ENCODE data around the gene SLC12A3. TPM values are rescaled to one million over a fixed set of nuclear protein-coding genes. Genes with fewer than 3 reads are reported as not detected.

The SLC12A3 gene
- total RNA-seq, 4 donors from 2014 or later = not detected

DNA sequence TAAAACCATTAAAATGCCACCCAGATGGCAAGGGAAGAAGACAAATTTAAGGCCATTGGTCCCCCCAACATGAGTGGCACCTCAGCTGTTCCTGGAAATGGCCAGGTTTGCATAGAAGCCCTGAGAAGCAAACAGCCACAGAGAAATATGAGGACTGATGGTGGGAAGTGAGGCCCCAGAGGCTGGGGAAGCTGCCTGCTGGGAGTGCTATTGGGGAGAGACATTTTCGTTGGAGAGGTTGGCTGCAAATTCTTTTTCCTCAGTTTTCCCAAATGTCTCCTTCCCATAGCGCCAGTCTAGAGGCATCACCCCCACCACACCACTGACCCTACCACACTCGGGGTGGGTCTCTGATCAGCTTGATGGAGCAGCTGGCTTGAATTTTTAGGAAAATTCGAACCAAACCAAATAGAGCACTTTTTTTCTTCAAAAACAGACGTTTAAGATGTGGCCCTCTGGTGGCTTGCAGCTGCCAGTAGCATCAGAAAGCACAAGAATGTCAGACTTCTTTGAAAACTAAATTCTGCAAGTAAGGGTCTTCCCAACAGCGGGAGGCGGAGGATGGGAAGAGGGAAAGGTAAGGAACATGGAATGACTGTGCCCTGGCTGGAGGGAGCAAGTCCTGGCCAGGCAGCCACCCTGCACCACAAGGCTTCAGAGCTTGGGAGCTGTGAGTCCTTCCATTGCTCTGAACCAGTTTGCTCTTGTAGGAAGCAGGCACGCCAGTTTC is 13.2 kb upstream of the SLC12A3 start:
- Histone ChIP-seq H3K27me3 (no peaks in the 10 kb centered on the region), H3K36me3 (no peaks in the 10 kb centered on the region), H3K27ac (no peak overlapping the region), H3K9me3 (no peaks in the 10 kb centered on the region), H3K4me1 (peaks cover 0 to 28% (median 16%) of the 10 kb centered on the region in 4 donors), H3K4me3 (no peak overlapping the region)
- WGBS, 2 donors = 56% methylated on average over 8 of the region's 8 CpGs
- DNase-seq (ENCODE audit: low spot score in 2 of 2) = no peak
- TF ChIP-seq POLR2A (IDR thresholded peaks at IDR 0.05) = no peak
- TF ChIP-seq, protein P1, sequence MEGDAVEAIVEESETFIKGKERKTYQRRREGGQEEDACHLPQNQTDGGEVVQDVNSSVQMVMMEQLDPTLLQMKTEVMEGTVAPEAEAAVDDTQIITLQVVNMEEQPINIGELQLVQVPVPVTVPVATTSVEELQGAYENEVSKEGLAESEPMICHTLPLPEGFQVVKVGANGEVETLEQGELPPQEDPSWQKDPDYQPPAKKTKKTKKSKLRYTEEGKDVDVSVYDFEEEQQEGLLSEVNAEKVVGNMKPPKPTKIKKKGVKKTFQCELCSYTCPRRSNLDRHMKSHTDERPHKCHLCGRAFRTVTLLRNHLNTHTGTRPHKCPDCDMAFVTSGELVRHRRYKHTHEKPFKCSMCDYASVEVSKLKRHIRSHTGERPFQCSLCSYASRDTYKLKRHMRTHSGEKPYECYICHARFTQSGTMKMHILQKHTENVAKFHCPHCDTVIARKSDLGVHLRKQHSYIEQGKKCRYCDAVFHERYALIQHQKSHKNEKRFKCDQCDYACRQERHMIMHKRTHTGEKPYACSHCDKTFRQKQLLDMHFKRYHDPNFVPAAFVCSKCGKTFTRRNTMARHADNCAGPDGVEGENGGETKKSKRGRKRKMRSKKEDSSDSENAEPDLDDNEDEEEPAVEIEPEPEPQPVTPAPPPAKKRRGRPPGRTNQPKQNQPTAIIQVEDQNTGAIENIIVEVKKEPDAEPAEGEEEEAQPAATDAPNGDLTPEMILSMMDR (IDR thresholded peaks at IDR 0.05) = peak in 1 of 5 experiments; percentile 26

DNA sequence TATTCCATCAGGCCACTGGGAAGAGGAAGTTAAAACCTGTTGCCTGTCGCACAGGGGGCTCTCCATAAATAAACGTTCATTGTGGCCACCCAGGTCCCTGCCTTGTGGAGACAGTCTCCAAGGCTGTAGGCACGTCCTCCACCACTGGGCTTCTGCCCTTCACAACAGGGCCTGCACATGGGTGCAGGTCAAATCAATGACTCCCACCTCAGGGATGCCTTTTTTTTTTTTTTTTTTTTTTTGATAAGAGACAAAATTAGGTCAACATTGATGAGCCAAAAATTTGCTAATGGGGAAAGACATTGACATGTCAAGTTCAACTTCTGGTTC is 12.6 kb upstream of the SLC12A3 start:
- Histone ChIP-seq H3K4me3 (no peak overlapping the region), H3K4me1 (peaks cover 0 to 27% (median 14%) of the 10 kb centered on the region in 4 donors), H3K36me3 (no peaks in the 10 kb centered on the region), H3K27ac (no peak overlapping the region), H3K9me3 (no peaks in the 10 kb centered on the region), H3K27me3 (no peaks in the 10 kb centered on the region)
- no peak for TF ChIP-seq POLR2A (IDR thresholded peaks at IDR 0.05)
- TF ChIP-seq, protein P1 (IDR thresholded peaks at IDR 0.05) = no peak
- no peak for TF ChIP-seq EP300 (IDR thresholded peaks at IDR 0.05)
- 72 to 75% methylated on average over 3 of the region's 3 CpGs for WGBS, 2 donors
- DNase-seq (ENCODE audit: low spot score in 2 of 2) = no peak

DNA sequence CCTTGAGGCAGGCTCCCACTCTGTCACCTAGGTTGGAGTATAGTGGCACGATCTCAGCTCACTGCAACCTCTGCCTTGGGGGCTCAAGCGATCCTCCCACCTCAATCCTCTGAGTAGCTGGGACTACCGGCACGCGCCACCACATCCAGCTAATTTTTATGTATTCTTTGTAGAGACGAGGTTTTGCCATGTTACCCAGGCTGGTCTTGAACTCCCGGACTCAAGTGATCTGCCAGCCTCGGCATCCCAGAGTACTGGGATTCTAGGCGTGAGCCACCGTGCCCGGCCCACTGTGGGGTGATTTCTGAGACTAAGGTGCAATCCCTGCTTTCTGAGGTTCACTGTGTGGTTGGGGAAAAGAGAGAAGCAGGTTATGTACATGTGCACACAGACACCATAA is 12.0 kb upstream of the SLC12A3 start:
- no peak overlapping the region for H3K4me3 ChIP-seq
- peaks cover 0 to 21% (median 11%) of the 10 kb centered on the region in 4 donors for H3K4me1 ChIP-seq
- no peak overlapping the region for H3K27ac ChIP-seq
- DNase-seq (ENCODE audit: low spot score in 2 of 2) = no peak
- TF ChIP-seq POLR2A (IDR thresholded peaks at IDR 0.05) (no peak), EP300 (IDR thresholded peaks at IDR 0.05) (no peak)
- TF ChIP-seq, protein P1 (IDR thresholded peaks at IDR 0.05) = no peak
- H3K27me3 ChIP-seq = no peaks in the 10 kb centered on the region
- 93 to 95% methylated on average over 11 of the region's 11 CpGs for WGBS, 2 donors
- H3K36me3 ChIP-seq = no peaks in the 10 kb centered on the region
- H3K9me3 ChIP-seq = no peaks in the 10 kb centered on the region

DNA sequence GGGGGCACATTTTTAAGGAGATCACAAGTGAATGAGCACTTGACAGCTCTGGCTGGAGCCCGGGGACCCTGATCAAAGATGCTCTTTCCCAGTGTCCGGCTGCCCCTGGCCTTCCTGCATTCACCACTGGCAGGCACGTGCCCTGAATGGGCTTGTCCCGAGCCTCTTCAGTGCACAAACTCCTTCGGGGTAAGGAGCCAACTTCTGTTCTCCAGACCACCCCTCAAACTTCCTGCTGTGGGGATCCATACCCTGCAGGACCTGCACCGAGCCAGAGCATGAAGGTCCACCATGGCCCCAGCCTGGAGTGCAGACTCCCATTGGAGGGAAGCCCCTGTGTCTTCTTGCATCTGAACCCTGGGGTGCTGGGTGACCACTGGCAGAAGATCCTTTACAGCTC is 9.8 kb upstream of the SLC12A3 start:
- Histone ChIP-seq H3K9me3 (no peaks in the 10 kb centered on the region), H3K27me3 (no peaks in the 10 kb centered on the region), H3K36me3 (no peaks in the 10 kb centered on the region), H3K4me1 (peaks cover 0 to under 1% (median 0%) of the 10 kb centered on the region in 4 donors), H3K4me3 (no peak overlapping the region), H3K27ac (no peak overlapping the region)
- peak in 1 of 2 donors; percentile 4 for DNase-seq (ENCODE audit: low spot score in 2 of 2)
- 89 to 93% methylated on average over 6 of the region's 6 CpGs for WGBS, 2 donors
- no peak for TF ChIP-seq POLR2A (IDR thresholded peaks at IDR 0.05)
- TF ChIP-seq, protein P1 (IDR thresholded peaks at IDR 0.05) = no peak
- TF ChIP-seq EP300 (IDR thresholded peaks at IDR 0.05) = no peak

DNA sequence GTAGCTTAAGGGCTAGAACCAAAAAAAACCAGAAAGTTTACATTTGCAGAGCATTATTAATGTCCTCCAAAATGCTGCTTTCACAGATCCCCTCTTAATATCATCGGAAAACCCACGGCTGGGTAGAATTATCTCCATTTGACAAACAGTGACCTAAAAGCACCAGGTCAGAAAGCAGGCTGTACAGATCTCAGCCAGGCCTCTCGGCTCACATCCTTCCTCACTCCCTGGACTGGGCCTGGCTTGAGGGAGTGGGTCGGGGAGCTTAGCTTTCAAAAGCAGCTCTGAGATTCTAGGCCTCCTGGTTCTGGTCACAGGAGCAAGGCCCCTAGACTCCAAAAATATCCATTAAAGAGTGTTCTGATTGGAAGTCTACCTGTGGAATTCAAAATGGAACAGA is 9.1 kb upstream of the SLC12A3 start:
- peak in 1 of 2 donors; percentile 1 for DNase-seq (ENCODE audit: low spot score in 2 of 2)
- Histone ChIP-seq H3K9me3 (no peaks in the 10 kb centered on the region), H3K36me3 (no peaks in the 10 kb centered on the region), H3K27me3 (no peaks in the 10 kb centered on the region), H3K4me3 (no peak overlapping the region), H3K4me1 (peaks cover 0 to 4% (median 0%) of the 10 kb centered on the region in 4 donors), H3K27ac (no peak overlapping the region)
- WGBS, 2 donors = 63 to 72% methylated on average over 4 of the region's 4 CpGs
- TF ChIP-seq EP300 (IDR thresholded peaks at IDR 0.05) = no peak
- TF ChIP-seq POLR2A (IDR thresholded peaks at IDR 0.05) = no peak
- TF ChIP-seq, protein P1 (IDR thresholded peaks at IDR 0.05) = no peak
